MCF 10A (cell line): Measurements from ENCODE around the gene GSX2. TPM values are rescaled to one million over a fixed set of nuclear protein-coding genes. Genes with fewer than 3 reads are reported as not detected.

Experiments
- BruUV-seq: library from RNA; stranded (reverse); fragments of 400-500 nt; replicated peaks from 2 replicates; lab custom pipeline; 2021; lab: Mats Ljungman, UMichigan
- CTCF ChIA-PET: fragments of 300-600 bp; sonication (Branson Sonifier 250); formaldehyde crosslinking; extraction: SDS; loops from one replicate; lab custom pipeline; 2021; ENCODE audit warnings: antibody characterized with exemption, inconsistent platforms; lab: Yijun Ruan, JAX
- POLR2A ChIA-PET: fragments of 300-600, 350-650 bp; sonication (Branson Sonifier 250); formaldehyde crosslinking; extraction: SDS; loops from one replicate; lab custom pipeline; 2020; ENCODE audit warnings: antibody characterized with exemption, inconsistent platforms; lab: Yijun Ruan, JAX
- DNase-seq: peaks from one replicate; pipeline ENCODE4 v3.0.0-alpha.2; 2018; ENCODE audit not compliant: unreplicated experiment
- H3K27ac Mint-ChIP-seq: one replicate; pipeline ENCODE4 v1.8.0; 2022; ENCODE audit warnings: mild to moderate bottlenecking, low read depth, mixed read lengths; ENCODE audit not compliant: unreplicated experiment
- H3K27me3 Mint-ChIP-seq: one replicate; pipeline ENCODE4 v1.8.0; 2022; ENCODE audit warnings: mixed read lengths; ENCODE audit not compliant: insufficient read depth, unreplicated experiment
- H3K36me3 Mint-ChIP-seq: one replicate; pipeline ENCODE4 v1.8.0; 2022; ENCODE audit warnings: mild to moderate bottlenecking, moderate library complexity, mixed read lengths; ENCODE audit not compliant: insufficient read depth, unreplicated experiment
- H3K4me1 Mint-ChIP-seq: one replicate; pipeline ENCODE4 v1.8.0; 2022; ENCODE audit warnings: mixed read lengths; ENCODE audit not compliant: insufficient read depth, unreplicated experiment
- H3K4me3 Mint-ChIP-seq: one replicate; pipeline ENCODE4 v1.8.0; 2022; ENCODE audit warnings: mild to moderate bottlenecking, moderate library complexity, mixed read lengths; ENCODE audit not compliant: unreplicated experiment
- H3K9me3 Mint-ChIP-seq: one replicate; pipeline ENCODE4 v1.8.0; 2022; ENCODE audit warnings: mixed read lengths; ENCODE audit not compliant: unreplicated experiment
- intact Hi-C: fragments of 100-400 bp; cut with micrococcal nuclease; formaldehyde crosslinking; loops from 2 replicates; pipeline ENCODE4 v1.14.1; 2022
- total RNA-seq: library from RNA; stranded (reverse); gene quantifications from 2 replicates; pipeline ENCODE4 v1.2.3, GENCODE V29; 2022
- TF ChIP-seq, protein P1 (sequence below): fragments of 200-600 bp; IDR thresholded peaks from one replicate; pipeline ENCODE4 v1.8.0; 2022; ENCODE audit warnings: antibody characterized with exemption, mild to moderate bottlenecking; ENCODE audit not compliant: unreplicated experiment

Gene GSX2
- total RNA-seq, 1 experiment from 2014 or later, result not detected

DNA sequence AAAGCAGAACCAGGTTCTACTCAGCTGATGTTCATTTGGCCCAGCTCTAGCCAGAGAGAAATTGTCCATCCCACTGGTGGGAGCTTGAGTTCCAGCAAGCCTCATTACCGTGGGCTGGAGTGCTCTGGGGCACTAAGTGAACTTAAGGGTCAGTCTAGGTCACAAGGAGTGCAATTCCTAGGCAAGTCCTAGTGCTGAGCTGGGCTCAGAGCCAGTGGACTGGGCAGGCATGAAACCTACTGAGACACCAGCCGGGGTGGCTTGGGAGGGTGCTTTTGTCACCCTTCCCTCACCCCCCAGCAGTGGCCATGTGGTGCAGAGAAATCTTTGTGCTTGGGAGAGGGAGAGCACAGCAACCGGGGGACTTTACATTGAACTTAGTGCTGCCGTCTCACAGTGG, 39.4 kb downstream of the GSX2 start:
- no TSS peak for BruUV-seq
- no peaks in the 10 kb centered on the region for H3K9me3 Mint-ChIP-seq
- H3K4me3 Mint-ChIP-seq, result no peak overlapping the region
- no peaks in the 10 kb centered on the region for H3K36me3 Mint-ChIP-seq
- TF ChIP-seq, protein P1, sequence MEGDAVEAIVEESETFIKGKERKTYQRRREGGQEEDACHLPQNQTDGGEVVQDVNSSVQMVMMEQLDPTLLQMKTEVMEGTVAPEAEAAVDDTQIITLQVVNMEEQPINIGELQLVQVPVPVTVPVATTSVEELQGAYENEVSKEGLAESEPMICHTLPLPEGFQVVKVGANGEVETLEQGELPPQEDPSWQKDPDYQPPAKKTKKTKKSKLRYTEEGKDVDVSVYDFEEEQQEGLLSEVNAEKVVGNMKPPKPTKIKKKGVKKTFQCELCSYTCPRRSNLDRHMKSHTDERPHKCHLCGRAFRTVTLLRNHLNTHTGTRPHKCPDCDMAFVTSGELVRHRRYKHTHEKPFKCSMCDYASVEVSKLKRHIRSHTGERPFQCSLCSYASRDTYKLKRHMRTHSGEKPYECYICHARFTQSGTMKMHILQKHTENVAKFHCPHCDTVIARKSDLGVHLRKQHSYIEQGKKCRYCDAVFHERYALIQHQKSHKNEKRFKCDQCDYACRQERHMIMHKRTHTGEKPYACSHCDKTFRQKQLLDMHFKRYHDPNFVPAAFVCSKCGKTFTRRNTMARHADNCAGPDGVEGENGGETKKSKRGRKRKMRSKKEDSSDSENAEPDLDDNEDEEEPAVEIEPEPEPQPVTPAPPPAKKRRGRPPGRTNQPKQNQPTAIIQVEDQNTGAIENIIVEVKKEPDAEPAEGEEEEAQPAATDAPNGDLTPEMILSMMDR, result no peak
- intact Hi-C loops, result no loop called here
- no peak overlapping the region for H3K27ac Mint-ChIP-seq
- no peaks in the 10 kb centered on the region for H3K4me1 Mint-ChIP-seq
- POLR2A ChIA-PET, result no interaction called here
- DNase-seq, result no peak
- H3K27me3 Mint-ChIP-seq, result no peaks in the 10 kb centered on the region
- CTCF ChIA-PET, result no interaction called here

DNA sequence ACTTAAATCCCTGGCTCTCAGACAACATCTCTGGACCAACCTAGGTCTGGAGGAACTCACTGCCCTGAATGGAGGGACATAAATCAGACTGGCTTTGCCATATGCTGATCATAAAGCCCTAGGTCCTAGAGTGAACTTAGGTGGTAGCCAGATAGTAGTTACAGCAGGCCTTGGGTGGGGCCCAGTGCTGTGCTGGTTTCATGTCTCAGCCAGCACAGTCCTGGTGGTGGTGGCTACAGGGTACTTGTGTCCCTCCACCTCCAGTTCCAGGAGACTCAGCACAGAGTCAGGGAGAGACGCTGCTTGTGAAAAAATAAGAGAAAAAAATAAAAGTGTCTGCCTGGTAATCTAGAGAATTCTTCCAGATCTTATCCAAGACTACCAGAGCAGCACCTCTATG, 40.3 kb downstream of the GSX2 start:
- no peak for DNase-seq
- H3K9me3 Mint-ChIP-seq, result no peaks in the 10 kb centered on the region
- H3K27ac Mint-ChIP-seq, result no peak overlapping the region
- H3K4me3 Mint-ChIP-seq, result no peak overlapping the region
- peaks cover 3% of the 10 kb centered on the region for H3K4me1 Mint-ChIP-seq
- no peaks in the 10 kb centered on the region for H3K27me3 Mint-ChIP-seq
- ChIA-PET CTCF (no interaction called here), POLR2A (no interaction called here)
- intact Hi-C loops, result no loop called here
- TF ChIP-seq, protein P1, result no peak
- H3K36me3 Mint-ChIP-seq, result no peaks in the 10 kb centered on the region
- no TSS peak for BruUV-seq

DNA sequence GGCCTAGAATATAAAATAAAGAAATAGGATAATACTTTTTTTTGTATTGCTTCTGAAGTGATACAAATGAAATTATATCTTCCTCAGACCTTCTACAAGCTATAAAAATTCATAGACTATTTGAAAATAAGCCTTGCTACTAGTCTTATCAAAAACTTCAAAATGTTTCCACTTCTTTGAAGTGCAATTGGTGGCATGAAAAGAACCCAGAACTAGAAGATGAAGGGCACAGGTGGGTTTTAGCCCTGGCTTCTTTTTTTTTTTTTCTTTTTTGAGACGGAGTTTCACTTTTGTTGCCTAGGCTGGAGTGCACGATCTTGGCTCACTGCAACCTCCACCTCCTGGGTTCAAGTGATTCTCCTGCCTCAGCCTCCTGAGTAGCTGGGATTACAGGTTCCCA, 44.2 kb downstream of the GSX2 start:
- no peak overlapping the region for H3K4me3 Mint-ChIP-seq
- TF ChIP-seq, protein P1, result no peak
- BruUV-seq, result no TSS peak
- no peaks in the 10 kb centered on the region for H3K9me3 Mint-ChIP-seq
- intact Hi-C loops, result no loop called here
- no peak for DNase-seq
- H3K36me3 Mint-ChIP-seq, result no peaks in the 10 kb centered on the region
- ChIA-PET POLR2A (interaction anchor here (0.7 kb wide), 1 partner anchor 718 kb away, joined by 3 read pairs; no protein-coding TSS in a partner anchor), CTCF (interaction anchor here (0.6 kb wide), 1 partner anchor 1757 kb away, joined by 3 read pairs; no protein-coding TSS in a partner anchor)
- peaks cover 7% of the 10 kb centered on the region for H3K4me1 Mint-ChIP-seq
- H3K27ac Mint-ChIP-seq, result no peak overlapping the region
- no peaks in the 10 kb centered on the region for H3K27me3 Mint-ChIP-seq

DNA sequence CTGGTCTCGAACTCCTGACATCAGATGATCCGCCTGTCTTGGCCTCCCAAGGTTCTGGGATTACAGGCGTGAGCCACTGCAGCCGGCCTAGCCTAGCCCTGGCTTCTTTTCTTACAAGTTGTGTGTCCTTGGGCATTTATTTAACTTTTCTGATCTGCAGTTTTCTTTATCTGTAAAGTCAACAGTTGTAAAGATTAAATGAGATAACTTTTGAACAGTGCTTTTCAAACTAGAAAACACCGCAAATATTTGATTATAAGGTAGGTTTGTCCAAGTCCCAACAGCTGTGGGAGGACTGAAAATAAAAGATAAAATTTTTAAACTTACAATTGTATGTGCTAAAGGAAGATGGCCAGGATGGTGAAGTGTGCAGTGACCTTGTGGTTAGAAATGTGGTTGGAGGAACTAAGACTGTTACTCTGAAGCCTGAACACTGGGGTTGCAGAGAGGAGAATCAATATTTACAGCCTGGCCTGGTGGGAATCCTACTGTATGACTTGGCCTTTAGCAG, 44.8 kb downstream of the GSX2 start:
- BruUV-seq, result no TSS peak
- no peak overlapping the region for H3K4me3 Mint-ChIP-seq
- no peak overlapping the region for H3K27ac Mint-ChIP-seq
- intact Hi-C loops, result no loop called here
- TF ChIP-seq, protein P1, result no peak
- DNase-seq, result no peak
- H3K36me3 Mint-ChIP-seq, result no peaks in the 10 kb centered on the region
- no peaks in the 10 kb centered on the region for H3K27me3 Mint-ChIP-seq
- no peaks in the 10 kb centered on the region for H3K9me3 Mint-ChIP-seq
- peaks cover 7% of the 10 kb centered on the region for H3K4me1 Mint-ChIP-seq
- ChIA-PET CTCF (interaction anchor here (0.6 to 0.7 kb wide), 2 partner anchors 88 to 1757 kb away, joined by 3 read pairs; no protein-coding TSS in a partner anchor), POLR2A (interaction anchor here (0.7 kb wide), 1 partner anchor 717 kb away, joined by 3 read pairs; no protein-coding TSS in a partner anchor)
